H1 (cell line): Measurements from ENCODE around the gene ATP6V0D1. TPM values are rescaled to one million over a fixed set of nuclear protein-coding genes. Genes with fewer than 3 reads are reported as not detected.

Experiments
- EGR1 ChIP-seq: IDR thresholded peaks from 2 replicates; pipeline ENCODE4 v1.6.1; 2011; ENCODE audit warnings: low read depth, low read length, borderline replicate concordance
- SRF ChIP-seq: IDR thresholded peaks from 2 replicates; pipeline ENCODE4 v1.6.1; 2011; ENCODE audit warnings: mild to moderate bottlenecking, low read depth, low read length, moderate library complexity
- polyA plus RNA-seq, 7 experiments: library from polyadenylated mRNA; depleted of rRNA in 3 of 7; stranded (reverse) in 5 of 7; unstranded in 2 of 7; fragments of >200 nt in 5 of 7; fragments of 200-250 nt in 2 of 7; gene quantifications; 1 replicate in 5 of 7; 2 replicates in 1 of 7; 4 replicates in 1 of 7; pipeline versions ENCODE4 v1.2.1 to v1.2.3, GENCODE V29; 2011 to 2013; ENCODE audit warnings: missing spikeins in 2 of 7, mixed read lengths in 2 of 7
- total RNA-seq: library from RNA; stranded (reverse); fragmentation: NEBNext Ultra II Directional; extraction: Animal tissue kit (Norgen Biotek cat#: 25700); gene quantifications from 2 replicates; pipeline ENCODE4 v1.2.1, GENCODE V29; 2021

ATP6V0D1 gene
- total and polyA plus RNA-seq, 2 of the 8 experiments (the other 6 are each of a cell fraction or from before 2014, with no cell fraction given) = 47.3 to 134 TPM

DNA sequence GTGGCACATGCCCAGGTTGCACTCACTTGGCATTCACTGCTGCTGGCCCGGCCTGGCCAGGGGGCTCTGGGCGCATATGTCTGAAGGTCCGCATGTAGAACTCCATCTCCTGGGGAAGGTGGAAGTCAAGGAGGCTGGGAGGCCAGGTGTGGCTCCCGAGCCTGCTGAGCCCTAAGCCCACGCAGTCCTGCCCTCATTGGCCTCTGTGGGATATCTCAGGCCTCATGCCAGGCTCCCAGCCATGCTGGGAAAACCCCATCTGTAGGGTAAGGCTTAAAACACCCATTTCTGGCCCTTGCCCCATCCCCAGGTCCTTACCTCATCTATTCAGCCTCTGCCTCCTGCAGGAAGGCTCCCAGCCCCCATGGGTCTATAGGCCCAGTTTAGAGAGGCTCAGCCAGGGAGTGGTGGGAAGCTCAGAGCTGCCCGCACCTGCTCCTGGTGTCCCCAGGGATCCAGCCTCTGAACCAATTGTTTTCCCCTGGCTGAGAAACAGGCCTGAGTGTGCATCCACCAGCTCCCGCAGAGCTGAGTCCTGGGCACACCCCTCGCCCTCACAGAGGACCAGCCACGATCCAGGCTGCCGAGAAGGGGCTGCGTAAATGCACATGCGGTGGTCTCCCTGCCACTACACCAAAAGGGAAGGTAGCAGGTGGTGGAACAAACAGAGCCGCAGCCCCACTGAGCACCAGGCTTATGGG is 85.3 kb downstream of the ATP6V0D1 start (continued):
- TF ChIP-seq SRF = no peak
- TF ChIP-seq EGR1 = no peak
